Ectodermal cell (in vitro differentiated cells): ENCODE results near the gene MXRA8.

Experiments
- H3K27ac ChIP-seq: 2 replicates; pipeline ENCODE4 v1.7.0; 2013; ENCODE audit warnings: mild to moderate bottlenecking, low read depth, low read length; ENCODE audit not compliant: insufficient read depth, poor library complexity, severe bottlenecking
- H3K27me3 ChIP-seq: 2 replicates; pipeline ENCODE4 v1.7.0; 2013; ENCODE audit warnings: mild to moderate bottlenecking, low read length; ENCODE audit not compliant: insufficient read depth, control insufficient read depth, poor library complexity, severe bottlenecking
- H3K36me3 ChIP-seq: one replicate; pipeline ENCODE4 v1.7.0; 2013; ENCODE audit warnings: low read length; ENCODE audit not compliant: control insufficient read depth, insufficient read depth
- H3K4me1 ChIP-seq: one replicate; pipeline ENCODE4 v1.7.0; 2013; ENCODE audit warnings: low read length; ENCODE audit not compliant: control insufficient read depth, insufficient read depth
- H3K4me3 ChIP-seq: 2 replicates; pipeline ENCODE4 v1.7.0; 2013; ENCODE audit warnings: low read depth, low read length, control low read depth; ENCODE audit not compliant: insufficient read depth
- H3K9me3 ChIP-seq: 2 replicates; pipeline ENCODE4 v1.7.0; 2013; ENCODE audit warnings: mild to moderate bottlenecking, low read length, moderate library complexity; ENCODE audit not compliant: control insufficient read depth
- WGBS, 2 experiments: methylation state at CpG; one replicate each; pipeline ENCODE4 v1.1.7; 2013; ENCODE audit warnings: missing lambda C conversion rate in 2 of 2; 5-methylcytosine and 5-hydroxymethylcytosine counted together

MXRA8 gene

DNA sequence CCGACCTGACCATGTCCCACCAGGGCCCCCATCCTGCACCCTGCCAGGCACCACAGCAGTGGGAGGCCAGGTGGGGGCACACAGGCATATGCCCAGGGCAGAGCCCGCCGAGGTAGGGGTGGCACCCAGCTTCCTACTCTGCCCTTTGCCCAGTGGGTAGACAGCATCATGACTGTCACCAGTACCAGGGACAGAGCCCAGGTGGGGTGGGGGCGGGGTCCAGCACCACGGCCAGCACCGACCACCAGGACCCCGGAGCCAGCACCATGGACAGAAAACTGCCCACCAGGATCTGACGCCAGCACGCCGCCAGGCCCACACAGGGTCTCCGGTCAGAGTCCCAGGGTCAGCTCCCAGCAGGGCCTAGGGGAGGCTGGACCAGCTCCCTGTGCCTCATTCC lies 23.5 kb downstream of the MXRA8 start:
- Histone ChIP-seq H3K36me3 (no peaks in the 10 kb centered on the region), H3K9me3 (no peaks in the 10 kb centered on the region), H3K27me3 (no peaks in the 10 kb centered on the region), H3K4me3 (no peak overlapping the region), H3K27ac (no peak overlapping the region), H3K4me1 (no peaks in the 10 kb centered on the region)
- 57 to 60% methylated on average over 11 of the region's 11 CpGs for WGBS, 2 experiments

DNA sequence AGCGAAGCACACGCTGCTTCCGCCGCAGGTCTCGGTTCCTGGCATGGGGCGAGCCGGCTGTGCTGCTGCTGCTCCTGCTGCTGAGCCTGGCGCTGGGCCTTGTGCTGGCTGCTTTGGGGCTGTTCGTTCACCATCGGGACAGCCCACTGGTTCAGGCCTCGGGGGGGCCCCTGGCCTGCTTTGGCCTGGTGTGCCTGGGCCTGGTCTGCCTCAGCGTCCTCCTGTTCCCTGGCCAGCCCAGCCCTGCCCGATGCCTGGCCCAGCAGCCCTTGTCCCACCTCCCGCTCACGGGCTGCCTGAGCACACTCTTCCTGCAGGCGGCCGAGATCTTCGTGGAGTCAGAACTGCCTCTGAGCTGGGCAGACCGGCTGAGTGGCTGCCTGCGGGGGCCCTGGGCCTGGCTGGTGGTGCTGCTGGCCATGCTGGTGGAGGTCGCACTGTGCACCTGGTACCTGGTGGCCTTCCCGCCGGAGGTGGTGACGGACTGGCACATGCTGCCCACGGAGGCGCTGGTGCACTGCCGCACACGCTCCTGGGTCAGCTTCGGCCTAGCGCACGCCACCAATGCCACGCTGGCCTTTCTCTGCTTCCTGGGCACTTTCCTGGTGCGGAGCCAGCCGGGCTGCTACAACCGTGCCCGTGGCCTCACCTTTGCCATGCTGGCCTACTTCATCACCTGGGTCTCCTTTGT lies 24.7 kb downstream of the MXRA8 start:
- no peak overlapping the region for H3K4me3 ChIP-seq
- 93 to 94% methylated on average over 36 of the region's 36 CpGs for WGBS, 2 experiments
- H3K27ac ChIP-seq, result no peak overlapping the region
- H3K27me3 ChIP-seq, result no peaks in the 10 kb centered on the region
- no peaks in the 10 kb centered on the region for H3K9me3 ChIP-seq
- no peaks in the 10 kb centered on the region for H3K4me1 ChIP-seq
- H3K36me3 ChIP-seq, result no peaks in the 10 kb centered on the region

DNA sequence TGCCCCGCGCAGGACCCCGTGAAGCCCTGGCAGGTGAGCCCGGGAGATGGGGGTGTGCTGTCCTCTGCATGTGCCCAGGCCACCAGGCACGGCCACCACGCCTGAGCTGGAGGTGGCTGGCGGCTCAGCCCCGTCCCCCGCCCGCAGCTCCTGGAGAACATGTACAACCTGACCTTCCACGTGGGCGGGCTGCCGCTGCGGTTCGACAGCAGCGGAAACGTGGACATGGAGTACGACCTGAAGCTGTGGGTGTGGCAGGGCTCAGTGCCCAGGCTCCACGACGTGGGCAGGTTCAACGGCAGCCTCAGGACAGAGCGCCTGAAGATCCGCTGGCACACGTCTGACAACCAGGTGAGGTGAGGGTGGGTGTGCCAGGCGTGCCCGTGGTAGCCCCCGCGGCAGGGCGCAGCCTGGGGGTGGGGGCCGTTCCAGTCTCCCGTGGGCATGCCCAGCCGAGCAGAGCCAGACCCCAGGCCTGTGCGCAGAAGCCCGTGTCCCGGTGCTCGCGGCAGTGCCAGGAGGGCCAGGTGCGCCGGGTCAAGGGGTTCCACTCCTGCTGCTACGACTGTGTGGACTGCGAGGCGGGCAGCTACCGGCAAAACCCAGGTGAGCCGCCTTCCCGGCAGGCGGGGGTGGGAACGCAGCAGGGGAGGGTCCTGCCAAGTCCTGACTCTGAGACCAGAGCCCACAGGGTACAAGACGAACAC lies 25.4 kb downstream of the MXRA8 start:
- no peaks in the 10 kb centered on the region for H3K4me1 ChIP-seq
- no peak overlapping the region for H3K4me3 ChIP-seq
- no peaks in the 10 kb centered on the region for H3K9me3 ChIP-seq
- no peak overlapping the region for H3K27ac ChIP-seq
- 92 to 94% methylated on average over 48 of the region's 48 CpGs for WGBS, 2 experiments
- H3K27me3 ChIP-seq, result no peaks in the 10 kb centered on the region
- H3K36me3 ChIP-seq, result no peaks in the 10 kb centered on the region

DNA sequence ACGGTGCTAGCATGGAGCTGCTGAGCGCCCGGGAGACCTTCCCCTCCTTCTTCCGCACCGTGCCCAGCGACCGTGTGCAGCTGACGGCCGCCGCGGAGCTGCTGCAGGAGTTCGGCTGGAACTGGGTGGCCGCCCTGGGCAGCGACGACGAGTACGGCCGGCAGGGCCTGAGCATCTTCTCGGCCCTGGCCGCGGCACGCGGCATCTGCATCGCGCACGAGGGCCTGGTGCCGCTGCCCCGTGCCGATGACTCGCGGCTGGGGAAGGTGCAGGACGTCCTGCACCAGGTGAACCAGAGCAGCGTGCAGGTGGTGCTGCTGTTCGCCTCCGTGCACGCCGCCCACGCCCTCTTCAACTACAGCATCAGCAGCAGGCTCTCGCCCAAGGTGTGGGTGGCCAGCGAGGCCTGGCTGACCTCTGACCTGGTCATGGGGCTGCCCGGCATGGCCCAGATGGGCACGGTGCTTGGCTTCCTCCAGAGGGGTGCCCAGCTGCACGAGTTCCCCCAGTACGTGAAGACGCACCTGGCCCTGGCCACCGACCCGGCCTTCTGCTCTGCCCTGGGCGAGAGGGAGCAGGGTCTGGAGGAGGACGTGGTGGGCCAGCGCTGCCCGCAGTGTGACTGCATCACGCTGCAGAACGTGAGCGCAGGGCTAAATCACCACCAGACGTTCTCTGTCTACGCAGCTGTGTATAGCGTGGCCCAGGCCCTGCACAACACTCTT lies 26.2 kb downstream of the MXRA8 start:
- Histone ChIP-seq H3K4me1 (no peaks in the 10 kb centered on the region), H3K27me3 (no peaks in the 10 kb centered on the region), H3K4me3 (no peak overlapping the region), H3K9me3 (no peaks in the 10 kb centered on the region), H3K27ac (no peak overlapping the region), H3K36me3 (no peaks in the 10 kb centered on the region)
- 90 to 91% methylated on average over 57 of the region's 57 CpGs for WGBS, 2 experiments

DNA sequence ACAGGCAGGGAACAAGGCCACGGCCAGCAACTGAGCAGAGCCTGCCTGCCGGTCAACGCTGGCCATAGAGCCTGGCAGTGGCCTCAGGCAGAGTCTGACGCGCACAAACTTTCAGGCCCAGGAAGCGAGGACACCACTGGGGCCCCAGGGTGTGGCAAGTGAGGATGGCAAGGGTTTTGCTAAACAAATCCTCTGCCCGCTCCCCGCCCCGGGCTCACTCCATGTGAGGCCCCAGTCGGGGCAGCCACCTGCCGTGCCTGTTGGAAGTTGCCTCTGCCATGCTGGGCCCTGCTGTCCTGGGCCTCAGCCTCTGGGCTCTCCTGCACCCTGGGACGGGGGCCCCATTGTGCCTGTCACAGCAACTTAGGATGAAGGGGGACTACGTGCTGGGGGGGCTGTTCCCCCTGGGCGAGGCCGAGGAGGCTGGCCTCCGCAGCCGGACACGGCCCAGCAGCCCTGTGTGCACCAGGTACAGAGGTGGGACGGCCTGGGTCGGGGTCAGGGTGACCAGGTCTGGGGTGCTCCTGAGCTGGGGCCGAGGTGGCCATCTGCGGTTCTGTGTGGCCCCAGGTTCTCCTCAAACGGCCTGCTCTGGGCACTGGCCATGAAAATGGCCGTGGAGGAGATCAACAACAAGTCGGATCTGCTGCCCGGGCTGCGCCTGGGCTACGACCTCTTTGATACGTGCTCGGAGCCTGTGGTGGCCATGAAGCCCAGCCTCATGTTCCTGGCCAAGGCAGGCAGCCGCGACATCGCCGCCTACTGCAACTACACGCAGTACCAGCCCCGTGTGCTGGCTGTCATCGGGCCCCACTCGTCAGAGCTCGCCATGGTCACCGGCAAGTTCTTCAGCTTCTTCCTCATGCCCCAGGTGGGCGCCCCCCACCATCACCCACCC lies 27.0 kb downstream of the MXRA8 start, which contains the start of gene TAS1R3:
TAS1R3 (plus strand) TSS at position 213 of the 898 bp plus-strand sequence; CDS start at position 279, 66 bp downstream.
- Histone ChIP-seq H3K27ac (no peak within 1 kb of the TSS), H3K4me3 (no peak within 1 kb of the TSS), H3K27me3 (no peaks in the 10 kb centered on the region), H3K4me1 (no peaks in the 10 kb centered on the region), H3K36me3 (no peaks in the 10 kb centered on the region), H3K9me3 (no peaks in the 10 kb centered on the region)
- 84 to 86% methylated on average over 41 of the region's 41 CpGs for WGBS, 2 experiments

DNA sequence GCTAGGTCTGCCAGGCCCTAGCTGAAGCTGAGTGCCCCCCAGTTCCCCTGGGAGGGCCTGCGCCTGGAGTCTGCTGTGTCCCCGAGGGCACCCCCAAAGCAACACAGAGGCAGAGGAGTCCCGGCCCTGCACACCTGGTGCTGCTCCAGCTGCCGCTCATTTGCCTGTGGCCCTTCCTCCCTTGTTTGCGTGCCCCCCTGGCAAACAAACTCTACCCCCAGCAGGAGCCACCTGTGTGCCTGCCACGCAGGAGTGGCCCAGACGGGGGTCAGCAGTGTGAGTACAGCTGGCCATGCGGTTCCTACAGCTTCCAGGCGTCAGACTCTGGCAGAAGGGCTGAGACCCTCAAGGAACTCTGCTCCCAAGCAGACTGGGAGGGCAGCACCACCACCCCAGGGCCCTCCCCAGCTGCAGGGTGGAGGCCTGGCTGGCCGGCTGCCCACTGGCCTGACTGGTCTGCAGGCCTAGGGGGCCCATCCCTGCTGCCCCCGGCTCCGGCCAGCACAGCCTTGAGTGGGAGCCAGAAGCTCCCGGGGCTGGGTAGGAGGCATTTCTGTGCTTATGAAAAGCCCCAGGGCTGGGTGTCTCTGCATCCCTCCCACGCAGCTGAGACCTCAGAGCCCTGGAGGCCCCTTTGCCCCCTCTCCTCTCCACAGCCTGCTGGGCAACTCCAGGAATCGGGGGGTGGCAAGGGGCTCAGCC lies 27.8 kb downstream of the MXRA8 start:
- H3K27me3 ChIP-seq, result no peaks in the 10 kb centered on the region
- H3K9me3 ChIP-seq, result no peaks in the 10 kb centered on the region
- peaks cover 2% of the 10 kb centered on the region for H3K4me1 ChIP-seq
- H3K4me3 ChIP-seq, result no peak overlapping the region
- H3K36me3 ChIP-seq, result no peaks in the 10 kb centered on the region
- WGBS, 2 experiments, result 88 to 89% methylated on average over 15 of the region's 15 CpGs
- no peak overlapping the region for H3K27ac ChIP-seq

DNA sequence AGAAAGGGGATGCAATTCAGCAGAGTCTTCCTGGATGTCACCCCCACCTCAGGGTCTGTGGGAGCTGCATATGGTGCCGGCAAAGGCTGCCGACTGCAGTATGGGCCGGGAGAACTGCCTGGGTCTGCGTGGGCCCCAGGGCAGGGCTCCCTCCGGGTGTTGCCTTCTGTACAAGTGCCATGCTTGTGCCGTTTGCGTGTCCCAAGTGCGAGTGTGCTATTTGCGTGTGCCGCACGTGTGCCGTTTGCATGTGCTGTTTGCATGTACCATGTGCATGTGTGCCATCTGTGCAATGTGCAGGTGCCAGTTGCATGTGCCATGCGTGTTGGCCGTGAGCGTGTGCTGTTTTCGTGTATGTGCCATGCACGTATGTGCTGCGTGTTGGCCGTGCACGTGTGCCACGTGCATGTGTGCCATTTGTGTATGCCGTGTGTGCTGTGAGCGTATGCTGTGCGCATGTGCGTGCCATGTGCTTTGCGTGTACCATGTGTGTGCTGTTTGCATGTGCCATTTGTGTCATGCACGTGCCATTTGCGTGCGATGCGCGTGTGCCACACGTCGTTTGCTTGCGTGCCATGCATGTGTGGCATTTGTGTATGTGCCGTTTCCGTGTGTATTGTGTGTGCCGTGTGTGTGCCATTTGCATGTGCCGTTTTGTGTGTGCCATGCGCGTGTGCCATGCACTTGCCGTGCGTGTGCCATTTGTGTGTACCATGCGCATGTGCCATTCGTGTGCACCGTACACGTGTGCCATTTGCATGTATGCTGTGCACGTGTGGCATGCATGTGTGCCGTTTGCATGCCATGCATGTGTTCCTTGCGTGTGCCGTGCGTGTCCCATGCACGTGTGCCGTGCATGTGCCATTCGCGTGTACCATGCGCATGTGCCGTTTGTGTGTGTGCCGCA lies 28.8 kb downstream of the MXRA8 start:
- no peaks in the 10 kb centered on the region for H3K36me3 ChIP-seq
- 95% methylated on average over 58 of the region's 58 CpGs for WGBS, 2 experiments
- H3K4me1 ChIP-seq, result peaks cover 4% of the 10 kb centered on the region
- H3K9me3 ChIP-seq, result no peaks in the 10 kb centered on the region
- H3K4me3 ChIP-seq, result no peak overlapping the region
- H3K27me3 ChIP-seq, result no peaks in the 10 kb centered on the region
- H3K27ac ChIP-seq, result no peak overlapping the region

DNA sequence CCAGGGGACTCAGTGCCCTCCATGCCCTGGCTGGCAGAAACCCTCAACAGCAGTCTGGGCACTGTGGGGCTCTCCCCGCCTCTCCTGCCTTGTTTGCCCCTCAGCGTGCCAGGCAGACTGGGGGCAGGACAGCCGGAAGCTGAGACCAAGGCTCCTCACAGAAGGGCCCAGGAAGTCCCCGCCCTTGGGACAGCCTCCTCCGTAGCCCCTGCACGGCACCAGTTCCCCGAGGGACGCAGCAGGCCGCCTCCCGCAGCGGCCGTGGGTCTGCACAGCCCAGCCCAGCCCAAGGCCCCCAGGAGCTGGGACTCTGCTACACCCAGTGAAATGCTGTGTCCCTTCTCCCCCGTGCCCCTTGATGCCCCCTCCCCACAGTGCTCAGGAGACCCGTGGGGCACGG lies 30.1 kb downstream of the MXRA8 start:
- no peaks in the 10 kb centered on the region for H3K27me3 ChIP-seq
- WGBS, 2 experiments, result 93 to 94% methylated on average over 15 of the region's 15 CpGs
- H3K27ac ChIP-seq, result no peak overlapping the region
- H3K36me3 ChIP-seq, result no peaks in the 10 kb centered on the region
- H3K4me3 ChIP-seq, result no peak overlapping the region
- H3K9me3 ChIP-seq, result no peaks in the 10 kb centered on the region
- peaks cover 4% of the 10 kb centered on the region for H3K4me1 ChIP-seq

DNA sequence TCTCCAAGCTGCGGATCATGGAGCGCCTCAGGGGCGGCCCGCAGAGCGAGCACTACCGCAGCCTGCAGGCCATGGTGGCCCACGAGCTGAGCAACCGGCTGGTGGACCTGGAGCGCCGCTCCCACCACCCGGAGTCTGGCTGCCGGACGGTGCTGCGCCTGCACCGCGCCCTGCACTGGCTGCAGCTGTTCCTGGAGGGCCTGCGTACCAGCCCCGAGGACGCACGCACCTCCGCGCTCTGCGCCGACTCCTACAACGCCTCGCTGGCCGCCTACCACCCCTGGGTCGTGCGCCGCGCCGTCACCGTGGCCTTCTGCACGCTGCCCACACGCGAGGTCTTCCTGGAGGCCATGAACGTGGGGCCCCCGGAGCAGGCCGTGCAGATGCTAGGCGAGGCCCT lies 31.1 kb downstream of the MXRA8 start:
- WGBS, 2 experiments, result 93 to 94% methylated on average over 40 of the region's 40 CpGs
- no peak overlapping the region for H3K4me3 ChIP-seq
- H3K36me3 ChIP-seq, result no peaks in the 10 kb centered on the region
- no peak overlapping the region for H3K27ac ChIP-seq
- no peaks in the 10 kb centered on the region for H3K27me3 ChIP-seq
- H3K9me3 ChIP-seq, result no peaks in the 10 kb centered on the region
- peaks cover 4% of the 10 kb centered on the region for H3K4me1 ChIP-seq
